GM12878 (cell line): Measurements from ENCODE around the gene NPAS2.

ENCODE experiments used
- FOXK2 ChIP-seq: fragments of 450-650 bp; IDR thresholded peaks from 2 replicates; pipeline ENCODE4 v1.6.1; 2017; ENCODE audit warnings: mild to moderate bottlenecking, moderate library complexity
- GABPA ChIP-seq: IDR thresholded peaks from 2 replicates; pipeline ENCODE4 v1.6.1; 2014; ENCODE audit warnings: antibody characterized with exemption, low read depth, mild to moderate bottlenecking, inconsistent platforms
- MTA3 ChIP-seq: IDR thresholded peaks from 2 replicates; pipeline ENCODE4 v1.6.1; 2012; ENCODE audit warnings: low read length, inconsistent platforms, borderline replicate concordance
- NKRF ChIP-seq: fragments of 450-650 bp; conservative IDR thresholded peaks from 2 replicates; pipeline ENCODE4 v1.6.1; 2017; ENCODE audit warnings: mild to moderate bottlenecking, moderate library complexity
- POLR2A ChIP-seq: IDR thresholded peaks from 2 replicates; pipeline ENCODE4 v1.6.1; 2011; ENCODE audit warnings: low read depth, mild to moderate bottlenecking, low read length

- TF ChIP-seq MTA3 (no peak), NKRF (no peak), POLR2A (no peak), GABPA (no peak), FOXK2 (no peak)
Measured at GRCh38 chr2:100882645-100883613, 63.0 kb downstream of the NPAS2 start.
